ENCODE results near the gene RRP36.

The RRP36 gene

GRCh38 chr6:43007126-43007525 is 14.3 kb upstream of the RRP36 start:
- Histone ChIP-seq H3K4me1 (ENCODE audit: control insufficient read depth in 1 of 2, insufficient read depth in 2 of 2, low read length in 2 of 2) (peaks cover 0 to under 1% of the 10 kb centered on the region in 2 donors), H3K9me3 (ENCODE audit: control insufficient read depth in 1 of 2, low read length in 2 of 2) (no peaks in the 10 kb centered on the region), H3K9ac (ENCODE audit: low read depth in 1 of 2, low read length in 2 of 2) (no peak overlapping the region), H3K4me3 (ENCODE audit: low read depth in 1 of 2, low read length in 2 of 2) (no peak overlapping the region), H3K27me3 (ENCODE audit: control insufficient read depth in 1 of 2, insufficient read depth in 2 of 2, low read length in 2 of 2) (no peaks in the 10 kb centered on the region), H3K36me3 (ENCODE audit: control insufficient read depth in 1 of 2, insufficient read depth in 2 of 2, low read length in 2 of 2) (peaks cover 42 to 62% of the 10 kb centered on the region in 2 donors), H3K27ac (ENCODE audit: low read depth, low read length) (no peak overlapping the region)

GRCh38 chr6:43009124-43009523 is 12.3 kb upstream of the RRP36 start:
- Histone ChIP-seq H3K27me3 (ENCODE audit: control insufficient read depth in 1 of 2, insufficient read depth in 2 of 2, low read length in 2 of 2) (no peaks in the 10 kb centered on the region), H3K36me3 (ENCODE audit: control insufficient read depth in 1 of 2, insufficient read depth in 2 of 2, low read length in 2 of 2) (peaks cover 42 to 65% of the 10 kb centered on the region in 2 donors), H3K27ac (ENCODE audit: low read depth, low read length) (no peak overlapping the region), H3K9me3 (ENCODE audit: control insufficient read depth in 1 of 2, low read length in 2 of 2) (no peaks in the 10 kb centered on the region), H3K4me1 (ENCODE audit: control insufficient read depth in 1 of 2, insufficient read depth in 2 of 2, low read length in 2 of 2) (peaks cover 11 to 14% of the 10 kb centered on the region in 2 donors), H3K4me3 (ENCODE audit: low read depth in 1 of 2, low read length in 2 of 2) (no peak overlapping the region), H3K9ac (ENCODE audit: low read depth in 1 of 2, low read length in 2 of 2) (no peak overlapping the region)

GRCh38 chr6:43011207-43011606 is 10.2 kb upstream of the RRP36 start:
- H3K27me3 ChIP-seq (ENCODE audit: control insufficient read depth in 1 of 2, insufficient read depth in 2 of 2, low read length in 2 of 2): no peaks in the 10 kb centered on the region
- H3K4me1 ChIP-seq (ENCODE audit: control insufficient read depth in 1 of 2, insufficient read depth in 2 of 2, low read length in 2 of 2): peaks cover 22 to 28% of the 10 kb centered on the region in 2 donors
- no peak overlapping the region for H3K4me3 ChIP-seq (ENCODE audit: low read depth in 1 of 2, low read length in 2 of 2)
- H3K36me3 ChIP-seq (ENCODE audit: control insufficient read depth in 1 of 2, insufficient read depth in 2 of 2, low read length in 2 of 2): peaks cover 38 to 59% of the 10 kb centered on the region in 2 donors
- H3K27ac ChIP-seq (ENCODE audit: low read depth, low read length): no peak overlapping the region
- H3K9me3 ChIP-seq (ENCODE audit: control insufficient read depth in 1 of 2, low read length in 2 of 2): no peaks in the 10 kb centered on the region
- H3K9ac ChIP-seq (ENCODE audit: low read depth in 1 of 2, low read length in 2 of 2): no peak overlapping the region

GRCh38 chr6:43012364-43012763 is 9.1 kb upstream of the RRP36 start:
- peak overlapping the region in 1 of 2 donors; percentile 80 for H3K4me3 ChIP-seq (ENCODE audit: low read depth in 1 of 2, low read length in 2 of 2)
- H3K9me3 ChIP-seq (ENCODE audit: control insufficient read depth in 1 of 2, low read length in 2 of 2): no peaks in the 10 kb centered on the region
- peaks cover 27 to 34% of the 10 kb centered on the region in 2 donors for H3K4me1 ChIP-seq (ENCODE audit: control insufficient read depth in 1 of 2, insufficient read depth in 2 of 2, low read length in 2 of 2)
- H3K27me3 ChIP-seq (ENCODE audit: control insufficient read depth in 1 of 2, insufficient read depth in 2 of 2, low read length in 2 of 2): no peaks in the 10 kb centered on the region
- H3K27ac ChIP-seq (ENCODE audit: low read depth, low read length): no peak overlapping the region
- peaks cover 33 to 54% of the 10 kb centered on the region in 2 donors for H3K36me3 ChIP-seq (ENCODE audit: control insufficient read depth in 1 of 2, insufficient read depth in 2 of 2, low read length in 2 of 2)
- peak overlapping the region; percentile 73 to 76 for H3K9ac ChIP-seq (ENCODE audit: low read depth in 1 of 2, low read length in 2 of 2)

- H3K9me3 ChIP-seq (ENCODE audit: control insufficient read depth in 1 of 2, low read length in 2 of 2): no peaks in the 10 kb centered on the region
- H3K4me3 ChIP-seq (ENCODE audit: low read depth in 1 of 2, low read length in 2 of 2): peak overlapping the region; percentile 80 to 87
- H3K27me3 ChIP-seq (ENCODE audit: control insufficient read depth in 1 of 2, insufficient read depth in 2 of 2, low read length in 2 of 2): no peaks in the 10 kb centered on the region
- H3K36me3 ChIP-seq (ENCODE audit: control insufficient read depth in 1 of 2, insufficient read depth in 2 of 2, low read length in 2 of 2): peaks cover 37 to 54% of the 10 kb centered on the region in 2 donors
- peak overlapping the region; percentile 73 to 76 for H3K9ac ChIP-seq (ENCODE audit: low read depth in 1 of 2, low read length in 2 of 2)
- no peak overlapping the region for H3K27ac ChIP-seq (ENCODE audit: low read depth, low read length)
- peaks cover 27 to 34% of the 10 kb centered on the region in 2 donors for H3K4me1 ChIP-seq (ENCODE audit: control insufficient read depth in 1 of 2, insufficient read depth in 2 of 2, low read length in 2 of 2)
Observed at GRCh38 chr6:43013097-43013842, 8.2 kb upstream of the RRP36 start.

- Histone ChIP-seq H3K9me3 (ENCODE audit: control insufficient read depth in 1 of 2, low read length in 2 of 2) (no peaks in the 10 kb centered on the region), H3K36me3 (ENCODE audit: control insufficient read depth in 1 of 2, insufficient read depth in 2 of 2, low read length in 2 of 2) (peaks cover 36 to 54% of the 10 kb centered on the region in 2 donors), H3K4me3 (ENCODE audit: low read depth in 1 of 2, low read length in 2 of 2) (peak within 1 kb of the TSS; percentile 87 to 95), H3K27me3 (ENCODE audit: control insufficient read depth in 1 of 2, insufficient read depth in 2 of 2, low read length in 2 of 2) (no peaks in the 10 kb centered on the region), H3K27ac (ENCODE audit: low read depth, low read length) (peak within 1 kb of the TSS; percentile 23), H3K9ac (ENCODE audit: low read depth in 1 of 2, low read length in 2 of 2) (peak within 1 kb of the TSS; percentile 73 to 84), H3K4me1 (ENCODE audit: control insufficient read depth in 1 of 2, insufficient read depth in 2 of 2, low read length in 2 of 2) (peaks cover 27 to 34% of the 10 kb centered on the region in 2 donors)
Observed at GRCh38 chr6:43013843-43014433, 7.5 kb upstream of the RRP36 start, which contains the start of the genes KLHDC3 and MEA1. KLHDC3 (plus strand) TSS chr6:43014249; CDS start chr6:43017193, 2,944 bp downstream. MEA1 (minus strand) TSS chr6:43013946; CDS start chr6:43013813, 133 bp downstream.

GRCh38 chr6:43014434-43014909 is 7.0 kb upstream of the RRP36 start:
- H3K27ac ChIP-seq (ENCODE audit: low read depth, low read length): peak overlapping the region; percentile 23
- peaks cover 35 to 53% of the 10 kb centered on the region in 2 donors for H3K36me3 ChIP-seq (ENCODE audit: control insufficient read depth in 1 of 2, insufficient read depth in 2 of 2, low read length in 2 of 2)
- peak overlapping the region; percentile 87 to 95 for H3K4me3 ChIP-seq (ENCODE audit: low read depth in 1 of 2, low read length in 2 of 2)
- peak overlapping the region; percentile 66 to 84 for H3K9ac ChIP-seq (ENCODE audit: low read depth in 1 of 2, low read length in 2 of 2)
- no peaks in the 10 kb centered on the region for H3K9me3 ChIP-seq (ENCODE audit: control insufficient read depth in 1 of 2, low read length in 2 of 2)
- H3K4me1 ChIP-seq (ENCODE audit: control insufficient read depth in 1 of 2, insufficient read depth in 2 of 2, low read length in 2 of 2): peaks cover 27 to 34% of the 10 kb centered on the region in 2 donors
- H3K27me3 ChIP-seq (ENCODE audit: control insufficient read depth in 1 of 2, insufficient read depth in 2 of 2, low read length in 2 of 2): no peaks in the 10 kb centered on the region

GRCh38 chr6:43016176-43016942 is 5.1 kb upstream of the RRP36 start:
- peaks cover 33 to 42% of the 10 kb centered on the region in 2 donors for H3K4me1 ChIP-seq (ENCODE audit: control insufficient read depth in 1 of 2, insufficient read depth in 2 of 2, low read length in 2 of 2)
- H3K9ac ChIP-seq (ENCODE audit: low read depth in 1 of 2, low read length in 2 of 2): no peak overlapping the region
- no peak overlapping the region for H3K4me3 ChIP-seq (ENCODE audit: low read depth in 1 of 2, low read length in 2 of 2)
- H3K27me3 ChIP-seq (ENCODE audit: control insufficient read depth in 1 of 2, insufficient read depth in 2 of 2, low read length in 2 of 2): no peaks in the 10 kb centered on the region
- no peak overlapping the region for H3K27ac ChIP-seq (ENCODE audit: low read depth, low read length)
- H3K9me3 ChIP-seq (ENCODE audit: control insufficient read depth in 1 of 2, low read length in 2 of 2): no peaks in the 10 kb centered on the region
- peaks cover 33 to 39% of the 10 kb centered on the region in 2 donors for H3K36me3 ChIP-seq (ENCODE audit: control insufficient read depth in 1 of 2, insufficient read depth in 2 of 2, low read length in 2 of 2)

- no peaks in the 10 kb centered on the region for H3K27me3 ChIP-seq (ENCODE audit: control insufficient read depth in 1 of 2, insufficient read depth in 2 of 2, low read length in 2 of 2)
- no peak overlapping the region for H3K27ac ChIP-seq (ENCODE audit: low read depth, low read length)
- H3K4me3 ChIP-seq (ENCODE audit: low read depth in 1 of 2, low read length in 2 of 2): no peak overlapping the region
- H3K9ac ChIP-seq (ENCODE audit: low read depth in 1 of 2, low read length in 2 of 2): no peak overlapping the region
- H3K4me1 ChIP-seq (ENCODE audit: control insufficient read depth in 1 of 2, insufficient read depth in 2 of 2, low read length in 2 of 2): peaks cover 33 to 42% of the 10 kb centered on the region in 2 donors
- no peaks in the 10 kb centered on the region for H3K9me3 ChIP-seq (ENCODE audit: control insufficient read depth in 1 of 2, low read length in 2 of 2)
- H3K36me3 ChIP-seq (ENCODE audit: control insufficient read depth in 1 of 2, insufficient read depth in 2 of 2, low read length in 2 of 2): peaks cover 31 to 33% of the 10 kb centered on the region in 2 donors
Observed at GRCh38 chr6:43016943-43017334, 4.5 kb upstream of the RRP36 start.

Measured in duodenal mucosa (tissue), 2 donors.